HepG2 (cell line): ENCODE measurements around the gene SURF2. TPM values are rescaled to one million over a fixed set of nuclear protein-coding genes. Genes with fewer than 3 reads are reported as not detected.
A peak's percentile ranks its signal among the peaks of the same experiment; 100 is the strongest.

Experiments used
- BORCS8-MEF2B ChIP-seq: sonication (generic); formaldehyde crosslinking; IDR thresholded peaks from 2 replicates; pipeline ENCODE4 v1.8.0; 2022; ENCODE audit warnings: mild to moderate bottlenecking, missing genetic modification reagents
- DMTF1 ChIP-seq: sonication (generic); formaldehyde crosslinking; IDR thresholded peaks from 2 replicates; pipeline ENCODE4 v1.4.0; 2020; ENCODE audit warnings: mild to moderate bottlenecking, missing genetic modification reagents
- KDM2A ChIP-seq: sonication (generic); formaldehyde crosslinking; IDR thresholded peaks from 2 replicates; pipeline ENCODE4 v1.4.0; 2020; ENCODE audit warnings: low read depth, missing genetic modification reagents, borderline replicate concordance
- LCORL ChIP-seq, 2 experiments: fragments of 450-650 bp in 1 of 2; sonication (generic) in 1 of 2; formaldehyde crosslinking in 1 of 2; IDR thresholded peaks; 2 replicates each; pipeline versions ENCODE4 v1.5.0 to v1.6.1; 2017 to 2020; ENCODE audit warnings: antibody characterized with exemption in 1 of 2, missing genetic modification reagents in 1 of 2
- SKI ChIP-seq: fragments of 450-650 bp; IDR thresholded peaks from one replicate; pipeline ENCODE4 v1.6.1; 2018; ENCODE audit warnings: mild to moderate bottlenecking; ENCODE audit not compliant: partially characterized antibody
- TFDP2 ChIP-seq: sonication (generic); formaldehyde crosslinking; IDR thresholded peaks from 2 replicates; pipeline ENCODE4 v1.4.0; 2020; ENCODE audit warnings: missing genetic modification reagents
- ZBTB21 ChIP-seq: sonication (generic); formaldehyde crosslinking; IDR thresholded peaks from 2 replicates; pipeline ENCODE4 v1.4.0; 2020; ENCODE audit warnings: missing genetic modification reagents
- ZMYM3 ChIP-seq: sonication (generic); formaldehyde crosslinking; IDR thresholded peaks from 2 replicates; pipeline ENCODE4 v1.5.1; 2020; ENCODE audit warnings: mild to moderate bottlenecking, missing genetic modification reagents
- ZNF143 ChIP-seq: sonication (generic); formaldehyde crosslinking; IDR thresholded peaks from 2 replicates; pipeline ENCODE4 v1.4.0; 2020; ENCODE audit warnings: missing genetic modification reagents
- ZNF44 ChIP-seq: sonication (generic); formaldehyde crosslinking; IDR thresholded peaks from 2 replicates; pipeline ENCODE4 v1.5.1; 2020; ENCODE audit warnings: mild to moderate bottlenecking, missing genetic modification reagents
- ZNF775 ChIP-seq: sonication (generic); formaldehyde crosslinking; IDR thresholded peaks from 2 replicates; pipeline ENCODE4 v1.4.0; 2020; ENCODE audit warnings: missing genetic modification reagents, mild to moderate bottlenecking, moderate library complexity, borderline replicate concordance
- polyA plus RNA-seq, 8 experiments: library from polyadenylated mRNA; depleted of rRNA in 3 of 8; stranded (reverse) in 7 of 8; unstranded in 1 of 8; fragments of >200 nt; fragmentation: Illumina TruSeq in 4 of 8; extraction: Trizol in 4 of 8; gene quantifications; 2 replicates each; pipeline versions ENCODE4 v1.2.1 to v1.2.3, GENCODE V29; 2011 to 2016; ENCODE audit warnings: low read depth in 4 of 8, missing spikeins in 1 of 8, mixed read lengths in 1 of 8; ENCODE audit not compliant: insufficient read depth in 1 of 8
- total RNA-seq, 5 experiments: library from RNA; depleted of rRNA; stranded (reverse); fragments of >200 nt; fragmentation: Illumina TruSeq; extraction: Trizol; gene quantifications; 2 replicates each; pipeline ENCODE4 v1.2.3, GENCODE V29; 2016; ENCODE audit warnings: low read depth in 1 of 5
- TF ChIP-seq, protein P1 (sequence below): sonication (generic); IDR thresholded peaks from 2 replicates; pipeline ENCODE4 v1.6.1; 2016; ENCODE audit warnings: low read depth, borderline replicate concordance
- TF ChIP-seq, protein P2 (sequence below), 2 experiments: sonication (generic) in 1 of 2; formaldehyde crosslinking in 1 of 2; IDR thresholded peaks; 2 replicates each; pipeline versions ENCODE4 v1.6.1 to v1.9.0; 2014 to 2022; ENCODE audit warnings: antibody characterized with exemption in 1 of 2, borderline replicate concordance in 1 of 2, inconsistent platforms in 1 of 2, low read depth in 1 of 2, missing genetic modification reagents in 1 of 2
- TF ChIP-seq, protein P3 (sequence below): sonication (generic); formaldehyde crosslinking; IDR thresholded peaks from 2 replicates; pipeline ENCODE4 v1.4.0; 2020; ENCODE audit warnings: missing genetic modification reagents

SURF2 gene
- total and polyA plus RNA-seq, 2 of the 13 experiments (the other 11 are each of a cell fraction or from before 2014, with no cell fraction given), result 6.3 to 13.6 TPM

DNA sequence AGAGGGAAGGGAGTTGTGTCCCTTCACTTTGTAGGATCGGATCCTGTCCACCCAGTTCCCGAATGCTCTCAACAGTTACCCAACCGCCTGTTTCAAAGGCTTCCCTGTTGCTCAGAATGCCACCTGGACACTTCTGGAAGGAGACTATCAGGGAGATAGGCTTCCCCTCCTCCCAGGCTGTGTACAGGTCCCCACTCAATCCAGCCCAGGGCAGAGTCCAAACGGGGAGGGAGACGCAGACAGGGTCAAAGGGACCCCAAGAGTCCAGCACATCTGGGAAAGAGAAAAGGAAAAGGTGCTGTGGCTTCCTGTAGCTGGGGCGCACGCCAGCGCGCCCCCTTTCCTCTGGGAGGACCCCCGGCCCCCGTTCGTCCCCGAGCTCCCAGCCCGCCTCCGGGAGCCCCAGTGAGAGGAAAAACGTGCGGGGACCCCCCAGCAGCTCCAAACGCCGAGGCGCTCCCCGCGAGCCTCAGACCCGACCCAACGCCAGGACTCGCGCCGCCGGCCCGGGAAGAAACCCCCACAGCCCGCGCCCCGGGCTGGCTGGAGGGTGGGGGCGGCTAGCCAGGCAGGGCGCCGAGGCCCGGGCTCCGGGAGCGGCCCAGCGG is 18.9 kb downstream of the SURF2 start (continued):
- TF ChIP-seq ZBTB21 (CRISPR knock-in tag) (no peak), KDM2A (CRISPR knock-in tag) (0 out of 2 replicates have a peak, but pooled peaks have one; percentile 12), SKI (peak; percentile 46), ZMYM3 (CRISPR knock-in tag) (peak; percentile 37; the same call in 1 of the 2 replicates), BORCS8-MEF2B (CRISPR knock-in tag) (peak; percentile 69), TFDP2 (0 out of 2 replicates have a peak, but pooled peaks have one; percentile 2), ZNF775 (CRISPR knock-in tag) (0 out of 2 replicates have a peak, but pooled peaks have one; percentile 3), LCORL (IDR thresholded peaks at IDR 0.05) (no peak), LCORL (CRISPR knock-in tag; IDR thresholded peaks at IDR 0.05) (no peak; the same call in 1 of the 2 replicates), ZNF143 (CRISPR knock-in tag) (peak; percentile 23; the same call in 1 of the 2 replicates), DMTF1 (no peak), ZNF44 (CRISPR knock-in tag) (0 out of 2 replicates have a peak, but pooled peaks have one; percentile 46)
- TF ChIP-seq, protein P1, sequence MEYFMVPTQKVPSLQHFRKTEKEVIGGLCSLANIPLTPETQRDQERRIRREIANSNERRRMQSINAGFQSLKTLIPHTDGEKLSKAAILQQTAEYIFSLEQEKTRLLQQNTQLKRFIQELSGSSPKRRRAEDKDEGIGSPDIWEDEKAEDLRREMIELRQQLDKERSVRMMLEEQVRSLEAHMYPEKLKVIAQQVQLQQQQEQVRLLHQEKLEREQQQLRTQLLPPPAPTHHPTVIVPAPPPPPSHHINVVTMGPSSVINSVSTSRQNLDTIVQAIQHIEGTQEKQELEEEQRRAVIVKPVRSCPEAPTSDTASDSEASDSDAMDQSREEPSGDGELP, result peak; percentile 63; the same call in 1 of the 2 replicates
- TF ChIP-seq, protein P2, sequence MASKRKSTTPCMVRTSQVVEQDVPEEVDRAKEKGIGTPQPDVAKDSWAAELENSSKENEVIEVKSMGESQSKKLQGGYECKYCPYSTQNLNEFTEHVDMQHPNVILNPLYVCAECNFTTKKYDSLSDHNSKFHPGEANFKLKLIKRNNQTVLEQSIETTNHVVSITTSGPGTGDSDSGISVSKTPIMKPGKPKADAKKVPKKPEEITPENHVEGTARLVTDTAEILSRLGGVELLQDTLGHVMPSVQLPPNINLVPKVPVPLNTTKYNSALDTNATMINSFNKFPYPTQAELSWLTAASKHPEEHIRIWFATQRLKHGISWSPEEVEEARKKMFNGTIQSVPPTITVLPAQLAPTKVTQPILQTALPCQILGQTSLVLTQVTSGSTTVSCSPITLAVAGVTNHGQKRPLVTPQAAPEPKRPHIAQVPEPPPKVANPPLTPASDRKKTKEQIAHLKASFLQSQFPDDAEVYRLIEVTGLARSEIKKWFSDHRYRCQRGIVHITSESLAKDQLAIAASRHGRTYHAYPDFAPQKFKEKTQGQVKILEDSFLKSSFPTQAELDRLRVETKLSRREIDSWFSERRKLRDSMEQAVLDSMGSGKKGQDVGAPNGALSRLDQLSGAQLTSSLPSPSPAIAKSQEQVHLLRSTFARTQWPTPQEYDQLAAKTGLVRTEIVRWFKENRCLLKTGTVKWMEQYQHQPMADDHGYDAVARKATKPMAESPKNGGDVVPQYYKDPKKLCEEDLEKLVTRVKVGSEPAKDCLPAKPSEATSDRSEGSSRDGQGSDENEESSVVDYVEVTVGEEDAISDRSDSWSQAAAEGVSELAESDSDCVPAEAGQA (IDR thresholded peaks at IDR 0.05; ENCODE audit: low read depth), result no peak
- TF ChIP-seq, protein P2 (CRISPR knock-in tag; IDR thresholded peaks at IDR 0.05; ENCODE audit: borderline replicate concordance), result peak; percentile 12; the same call in 1 of the 2 replicates
- TF ChIP-seq, protein P3, sequence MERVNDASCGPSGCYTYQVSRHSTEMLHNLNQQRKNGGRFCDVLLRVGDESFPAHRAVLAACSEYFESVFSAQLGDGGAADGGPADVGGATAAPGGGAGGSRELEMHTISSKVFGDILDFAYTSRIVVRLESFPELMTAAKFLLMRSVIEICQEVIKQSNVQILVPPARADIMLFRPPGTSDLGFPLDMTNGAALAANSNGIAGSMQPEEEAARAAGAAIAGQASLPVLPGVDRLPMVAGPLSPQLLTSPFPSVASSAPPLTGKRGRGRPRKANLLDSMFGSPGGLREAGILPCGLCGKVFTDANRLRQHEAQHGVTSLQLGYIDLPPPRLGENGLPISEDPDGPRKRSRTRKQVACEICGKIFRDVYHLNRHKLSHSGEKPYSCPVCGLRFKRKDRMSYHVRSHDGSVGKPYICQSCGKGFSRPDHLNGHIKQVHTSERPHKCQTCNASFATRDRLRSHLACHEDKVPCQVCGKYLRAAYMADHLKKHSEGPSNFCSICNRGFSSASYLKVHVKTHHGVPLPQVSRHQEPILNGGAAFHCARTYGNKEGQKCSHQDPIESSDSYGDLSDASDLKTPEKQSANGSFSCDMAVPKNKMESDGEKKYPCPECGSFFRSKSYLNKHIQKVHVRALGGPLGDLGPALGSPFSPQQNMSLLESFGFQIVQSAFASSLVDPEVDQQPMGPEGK, result peak; percentile 20; the same call in 1 of the 2 replicates
